OCI-M2 (cell line): ENCODE results near the gene PPA1.
"Not testable (repeated sequence)": the region's sequence is repeated elsewhere in the genome, so short reads cannot be mapped to it uniquely, and the experiment has no call there.

Experiments used
- DNase-seq: peaks from one replicate; lab custom pipeline; 2025; ENCODE audit not compliant: unreplicated experiment; lab: John Stamatoyannopoulos, UW

PPA1 gene

GRCh38 chr10:70175516-70175915 is 57.7 kb downstream of the PPA1 start:
- no peak for DNase-seq

- no peak for DNase-seq
These were observed 59.0 kb downstream of the PPA1 start for GRCh38 chr10:70174058-70174741.

GRCh38 chr10:70169649-70170364 is 63.4 kb downstream of the PPA1 start:
- DNase-seq: no peak

- DNase-seq: no peak
These were observed 64.2 kb downstream of the PPA1 start for GRCh38 chr10:70169011-70169410.

GRCh38 chr10:70167246-70167645 is 66.0 kb downstream of the PPA1 start:
- no peak for DNase-seq

- DNase-seq: no peak
These were observed 66.8 kb downstream of the PPA1 start for GRCh38 chr10:70166394-70166793.

- DNase-seq: no peak
These were observed 69.1 kb downstream of the PPA1 start for GRCh38 chr10:70164163-70164562.

GRCh38 chr10:70163448-70163847 is 69.8 kb downstream of the PPA1 start:
- DNase-seq: no peak

- DNase-seq: no peak
These were observed 70.4 kb downstream of the PPA1 start for GRCh38 chr10:70162892-70163201.

GRCh38 chr10:70162151-70162891 is 70.9 kb downstream of the PPA1 start:
- no peak for DNase-seq

- DNase-seq: no peak
These were observed 72.4 kb downstream of the PPA1 start for GRCh38 chr10:70160798-70161197.

- not testable (repeated sequence) for DNase-seq
These were observed 73.9 kb downstream of the PPA1 start for GRCh38 chr10:70159366-70159765.

GRCh38 chr10:70158113-70158512 is 75.1 kb downstream of the PPA1 start:
- DNase-seq: no peak

GRCh38 chr10:70155255-70155838 is 77.9 kb downstream of the PPA1 start:
- no peak for DNase-seq
